ENCODE measurements around the gene SYNGR4. TPM values are rescaled to one million over a fixed set of nuclear protein-coding genes. Genes with fewer than 3 reads are reported as not detected.
"Not testable (repeated sequence)": the region's sequence is repeated elsewhere in the genome, so short reads cannot be mapped to it uniquely, and the experiment has no call there.

SYNGR4 gene
- total and polyA plus RNA-seq, 2 donors (not counting 1 experiment from before 2014, with no cell fraction given), result not detected

GRCh38 chr19:48391100-48392005, 27.2 kb downstream of the SYNGR4 start, which contains the start of gene KDELR1:
Gene KDELR1, minus strand, starts transcription at chr19:48391551. Its CDS starts 193 bp downstream, at chr19:48391358.
- peaks cover 24% of the 10 kb centered on the region for H3K4me1 Mint-ChIP-seq
- peaks cover 39 to 45% of the 10 kb centered on the region in 2 donors for H3K4me1 ChIP-seq (ENCODE audit: control insufficient read depth in 2 of 2, insufficient read depth in 2 of 2, low read length in 2 of 2)
- POLR2A ChIA-PET, result interaction anchor here (0.5 to 1.4 kb wide), 8 partner anchors 27 to 236 kb away, joined by 3 to 12 read pairs (median 4); partner anchors contain the start of genes SYNGR4 and TMEM143

GRCh38 chr19:48392006-48392344, 27.8 kb downstream of the SYNGR4 start:
- peaks cover 25% of the 10 kb centered on the region for H3K27me3 Mint-ChIP-seq
- ATAC-seq (ENCODE audit: low read depth); H4K20me1 ChIP-seq (ENCODE audit: control insufficient read depth, insufficient read depth, low read length, poor library complexity, severe bottlenecking); H3K9ac ChIP-seq (ENCODE audit: low read length); DNase-seq; H3K27ac ChIP-seq (ENCODE audit: low read length in 2 of 2); H3K27ac Mint-ChIP-seq; H3K9me3 Mint-ChIP-seq (ENCODE audit: insufficient read depth): not testable (repeated sequence)
- Histone ChIP-seq H3K4me1 (ENCODE audit: control insufficient read depth in 2 of 2, insufficient read depth in 2 of 2, low read length in 2 of 2) (peaks cover 43 to 49% of the 10 kb centered on the region in 2 donors), H3K27me3 (replicated peaks in 1 of 4; ENCODE audit: control extremely low read depth in 1 of 4, control insufficient read depth in 3 of 4, insufficient read depth in 4 of 4, low read length in 3 of 4) (peaks cover 0 to 45% (median 29%) of the 10 kb centered on the region in 4 experiments), H3K4me3 (ENCODE audit: control extremely low read depth in 1 of 5, extremely low read depth in 1 of 5, insufficient read depth in 1 of 5, low read depth in 2 of 5, low read length in 4 of 5) (peak overlapping the region in 1 of 5 experiments; percentile 93), H3K79me2 (ENCODE audit: control insufficient read depth, insufficient read depth, low read length) (peaks cover 18% of the 10 kb centered on the region), H3K36me3 (replicated peaks in 1 of 2; ENCODE audit: control extremely low read depth in 1 of 2, control insufficient read depth in 1 of 2, extremely low read depth in 1 of 2, insufficient read depth in 2 of 2, low read length in 1 of 2) (peaks cover 0 to 20% of the 10 kb centered on the region in 2 experiments), H2AFZ (ENCODE audit: insufficient read depth, low read depth, low read length, poor library complexity, severe bottlenecking) (peak overlapping the region; percentile 81), H3K4me2 (replicated peaks; ENCODE audit: low read depth, low read length, poor library complexity, severe bottlenecking) (peak overlapping the region; percentile 93), H3K9me3 (ENCODE audit: control extremely low read depth in 1 of 3, control insufficient read depth in 2 of 3, insufficient read depth in 1 of 3, low read length in 2 of 3) (peaks cover 0 to 19% (median 0%) of the 10 kb centered on the region in 3 donors)
- H3K4me3 Mint-ChIP-seq, result peak overlapping the region; percentile 95
- peaks cover 24% of the 10 kb centered on the region for H3K4me1 Mint-ChIP-seq
- POLR2A ChIA-PET, result interaction anchor here (0.5 to 1.1 kb wide), 4 partner anchors 28 to 235 kb away, joined by 3 to 5 read pairs (median 4); partner anchors contain the start of genes SYNGR4 and TMEM143
- WGBS (ENCODE audit: insufficient coverage), result 64% methylated on average over 1 of the region's 1 CpG
- CTCF ChIA-PET, result interaction anchor here (0.5 to 2.2 kb wide), 19 partner anchors 9 to 217 kb away, joined by 3 to 21 read pairs (median 7); partner anchors contain the start of genes SYNGR4 and TMEM143
- intact Hi-C loops (cut with micrococcal nuclease), result loop anchor here (10.0 kb wide), 1 partner anchor 103 kb away; no protein-coding TSS in a partner anchor

More at GRCh38 chr19:48391100-48392005, 27.2 kb downstream of the SYNGR4 start, which contains the start of gene KDELR1:
- peak within 1 kb of the TSS; percentile 95 for H3K4me3 Mint-ChIP-seq
- peak within 1 kb of the TSS; percentile 90 for H3K9ac ChIP-seq (ENCODE audit: low read length)
- intact Hi-C loops (cut with micrococcal nuclease), result loop anchor here (1.0 to 10.0 kb wide), 8 partner anchors 8 to 217 kb away; partner anchors contain the start of genes CYTH2, GRWD1 and SYNGR4
- peak within 1 kb of the TSS; percentile 81 for H2AFZ ChIP-seq (ENCODE audit: insufficient read depth, low read depth, low read length, poor library complexity, severe bottlenecking)
- CTCF ChIA-PET, result interaction anchor here (0.5 to 2.2 kb wide), 25 partner anchors 10 to 217 kb away, joined by 3 to 21 read pairs (median 5); partner anchors contain the start of genes SYNGR4 and TMEM143
- H3K4me2 ChIP-seq (replicated peaks; ENCODE audit: low read depth, low read length, poor library complexity, severe bottlenecking), result peak within 1 kb of the TSS; percentile 93
- WGBS (ENCODE audit: insufficient coverage), result 3% methylated on average over 42 of the region's 42 CpGs
- DNase-seq (peak; percentile 86), ATAC-seq (ENCODE audit: low read depth) (peak; percentile 88)
- peak within 1 kb of the TSS; percentile 79 to 80 for H3K27ac ChIP-seq (ENCODE audit: low read length in 2 of 2)
- TF ChIP-seq EZH2 (IDR thresholded peaks at IDR 0.05; ENCODE audit: borderline replicate concordance, insufficient read depth, low read depth, low read length, poor library complexity, severe bottlenecking), result no peak
- peak; percentile 88 for TF ChIP-seq CTCF (IDR thresholded peaks at IDR 0.05)
- peaks cover 25% of the 10 kb centered on the region for H3K27me3 Mint-ChIP-seq
- peaks cover 18% of the 10 kb centered on the region for H3K79me2 ChIP-seq (ENCODE audit: control insufficient read depth, insufficient read depth, low read length)
- H3K27ac Mint-ChIP-seq, result peak within 1 kb of the TSS; percentile 92
- H3K36me3 ChIP-seq (replicated peaks in 1 of 2; ENCODE audit: control extremely low read depth in 1 of 2, control insufficient read depth in 1 of 2, extremely low read depth in 1 of 2, insufficient read depth in 2 of 2, low read length in 1 of 2), result peaks cover 0 to 25% of the 10 kb centered on the region in 2 experiments
- peak within 1 kb of the TSS; percentile 71 to 93 (median 85) for H3K4me3 ChIP-seq (ENCODE audit: control extremely low read depth in 1 of 5, extremely low read depth in 1 of 5, insufficient read depth in 1 of 5, low read depth in 2 of 5, low read length in 4 of 5)
- peaks cover 0 to 39% (median 23%) of the 10 kb centered on the region in 4 experiments for H3K27me3 ChIP-seq (replicated peaks in 1 of 4; ENCODE audit: control extremely low read depth in 1 of 4, control insufficient read depth in 3 of 4, insufficient read depth in 4 of 4, low read length in 3 of 4)
- no peaks in the 10 kb centered on the region for H4K20me1 ChIP-seq (ENCODE audit: control insufficient read depth, insufficient read depth, low read length, poor library complexity, severe bottlenecking)
- no peaks in the 10 kb centered on the region for H3K9me3 Mint-ChIP-seq (ENCODE audit: insufficient read depth)
- peaks cover 0 to 19% (median 0%) of the 10 kb centered on the region in 3 donors for H3K9me3 ChIP-seq (ENCODE audit: control extremely low read depth in 1 of 3, control insufficient read depth in 2 of 3, insufficient read depth in 1 of 3, low read length in 2 of 3)
